ENCODE data around the gene LHX1. TPM values are rescaled to one million over a fixed set of nuclear protein-coding genes. Genes with fewer than 3 reads are reported as not detected.
A peak's percentile ranks its signal among the peaks of the same experiment; 100 is the strongest.

LHX1 gene
- total RNA-seq, 2 donors from 2014 or later = 85.9 to 259 TPM

- Histone ChIP-seq H3K36me3 (ENCODE audit: control insufficient read depth, insufficient read depth, low read length) (peaks cover 76% of the 10 kb centered on the region), H3K27me3 (ENCODE audit: control insufficient read depth, insufficient read depth, low read length, poor library complexity, severe bottlenecking) (peaks cover 45% of the 10 kb centered on the region), H3K9ac (ENCODE audit: extremely low read depth, low read length, poor library complexity, severe bottlenecking) (no peak overlapping the region), H3K27ac (ENCODE audit: low read depth, low read length) (no peak overlapping the region), H3K4me1 (ENCODE audit: control insufficient read depth, insufficient read depth, low read length) (peaks cover 33% of the 10 kb centered on the region), H3K9me3 (ENCODE audit: control insufficient read depth, low read length) (no peaks in the 10 kb centered on the region), H3K4me3 (ENCODE audit: low read length) (no peak overlapping the region)
- Mint-ChIP-seq H3K4me3 (no peak overlapping the region), H3K27me3 (ENCODE audit: insufficient read depth) (peaks cover 50% of the 10 kb centered on the region), H3K4me1 (peaks cover 85% of the 10 kb centered on the region), H3K36me3 (ENCODE audit: low read depth) (peaks cover 54% of the 10 kb centered on the region), H3K9me3 (no peaks in the 10 kb centered on the region), H3K27ac (peak overlapping the region; percentile 38)
- whole genome bisulfite sequencing, 2 experiments (ENCODE audit: insufficient coverage in 1 of 2, insufficient read length in 1 of 2) = 71 to 78% methylated on average over 10 to 16 of the region's 16 CpGs
- TF ChIP-seq CTCF (conservative IDR thresholded peaks at IDR 0.05) = no peak
- DNase-seq = peak; percentile 37
Measured at GRCh38 chr17:36929851-36930582, 7.3 kb upstream of the LHX1 start.

GRCh38 chr17:36930583-36930900 lies 6.7 kb upstream of the LHX1 start:
- Mint-ChIP-seq H3K27me3 (ENCODE audit: insufficient read depth) (peaks cover 55% of the 10 kb centered on the region), H3K36me3 (ENCODE audit: low read depth) (peaks cover 49% of the 10 kb centered on the region), H3K4me3 (no peak overlapping the region), H3K9me3 (no peaks in the 10 kb centered on the region), H3K4me1 (peaks cover 80% of the 10 kb centered on the region), H3K27ac (peak overlapping the region; percentile 20)
- H3K9me3 ChIP-seq (ENCODE audit: control insufficient read depth, low read length) = no peaks in the 10 kb centered on the region
- WGBS, 2 experiments (ENCODE audit: insufficient coverage in 1 of 2, insufficient read length in 1 of 2) = 91% methylated on average over 1 of the region's 1 CpG; no CpG with 5 or more reads in 1 of the 2 experiments
- no peak overlapping the region for H3K9ac ChIP-seq (ENCODE audit: extremely low read depth, low read length, poor library complexity, severe bottlenecking)
- peaks cover 27% of the 10 kb centered on the region for H3K4me1 ChIP-seq (ENCODE audit: control insufficient read depth, insufficient read depth, low read length)
- no peak overlapping the region for H3K4me3 ChIP-seq (ENCODE audit: low read length)
- DNase-seq = peak; percentile 41
- H3K27ac ChIP-seq (ENCODE audit: low read depth, low read length) = no peak overlapping the region
- H3K27me3 ChIP-seq (ENCODE audit: control insufficient read depth, insufficient read depth, low read length, poor library complexity, severe bottlenecking) = peaks cover 50% of the 10 kb centered on the region
- no peak for TF ChIP-seq CTCF (conservative IDR thresholded peaks at IDR 0.05)
- peaks cover 71% of the 10 kb centered on the region for H3K36me3 ChIP-seq (ENCODE audit: control insufficient read depth, insufficient read depth, low read length)

GRCh38 chr17:36931096-36931696 lies 6.1 kb upstream of the LHX1 start:
- Mint-ChIP-seq H3K36me3 (ENCODE audit: low read depth) (peaks cover 46% of the 10 kb centered on the region), H3K9me3 (no peaks in the 10 kb centered on the region), H3K4me1 (peaks cover 73% of the 10 kb centered on the region), H3K4me3 (peak overlapping the region; percentile 98), H3K27me3 (ENCODE audit: insufficient read depth) (peaks cover 58% of the 10 kb centered on the region), H3K27ac (peak overlapping the region; percentile 79)
- peak; percentile 58 for DNase-seq
- whole genome bisulfite sequencing, 2 experiments (ENCODE audit: insufficient coverage in 1 of 2, insufficient read length in 1 of 2) = 73 to 91% methylated on average over 4 to 7 of the region's 7 CpGs
- H3K9ac ChIP-seq (ENCODE audit: extremely low read depth, low read length, poor library complexity, severe bottlenecking) = no peak overlapping the region
- peaks cover 23% of the 10 kb centered on the region for H3K4me1 ChIP-seq (ENCODE audit: control insufficient read depth, insufficient read depth, low read length)
- no peak overlapping the region for H3K4me3 ChIP-seq (ENCODE audit: low read length)
- no peaks in the 10 kb centered on the region for H3K9me3 ChIP-seq (ENCODE audit: control insufficient read depth, low read length)
- no peak for TF ChIP-seq CTCF (conservative IDR thresholded peaks at IDR 0.05)
- no peak overlapping the region for H3K27ac ChIP-seq (ENCODE audit: low read depth, low read length)
- H3K27me3 ChIP-seq (ENCODE audit: control insufficient read depth, insufficient read depth, low read length, poor library complexity, severe bottlenecking) = peaks cover 51% of the 10 kb centered on the region
- H3K36me3 ChIP-seq (ENCODE audit: control insufficient read depth, insufficient read depth, low read length) = peaks cover 65% of the 10 kb centered on the region
